K562 (cell line): ENCODE measurements around the gene KHDC1. TPM values are rescaled to one million over a fixed set of nuclear protein-coding genes. Genes with fewer than 3 reads are reported as not detected.

Experiments
- ATAC-seq: fragments of 200-7000 bp; cut with Tn5 transposase; 3 replicates; pipeline ENCODE4 v1.9.1; 2020; ENCODE audit warnings: moderate library complexity
- BruUV-seq: library from RNA; stranded (reverse); fragments of 400-500 nt; replicated peaks from 2 replicates; lab custom pipeline; 2021; lab: Mats Ljungman, UMichigan
- CTCF ChIA-PET: fragments of 300-600 bp; formaldehyde crosslinking; extraction: SDS; loops from one replicate; lab custom pipeline; 2021; ENCODE audit warnings: low intra/inter-chr PET ratio; lab: Yijun Ruan, JAX
- POLR2A ChIA-PET: fragments of 300-600, 350-650 bp; sonication (Branson Sonifier 250); formaldehyde crosslinking; extraction: SDS; loops from one replicate; lab custom pipeline; 2021; ENCODE audit warnings: antibody characterized with exemption, inconsistent platforms; lab: Yijun Ruan, JAX
- DNase-seq, 4 experiments: peaks; one replicate each; pipeline versions ENCODE4 v3.0.0 to v3.0.0-alpha.2; 2011 to 2018; ENCODE audit warnings: low spot score in 3 of 4, mixed read lengths in 3 of 4; ENCODE audit errors: extremely low read depth in 1 of 4
- FAIRE-seq: peaks from 2 replicates; lab custom pipeline; 2011; peaks lifted over from hg19 to GRCh38; lab: Jason Lieb, UNC
- H2AFZ ChIP-seq: 2 replicates; pipeline ENCODE4 v1.6.0; 2011; ENCODE audit warnings: low read depth, low read length, control low read depth, inconsistent platforms
- H3K27ac ChIP-seq: fragments of 200-600 bp; 3 replicates; pipeline ENCODE4 v1.8.0; 2011; ENCODE audit warnings: low read depth, mild to moderate bottlenecking, control low read depth, inconsistent platforms, low read length, moderate library complexity, mixed read lengths; ENCODE audit errors: extremely low read depth
- H3K27me3 ChIP-seq, 2 experiments: fragments of 300-600 bp in 1 of 2; 2 replicates in 1 of 2; 3 replicates in 1 of 2; pipeline versions ENCODE4 v1.6.0 to v1.8.0; 2011; ENCODE audit warnings: inconsistent platforms in 2 of 2, low read length in 2 of 2, mild to moderate bottlenecking in 1 of 2, mixed read lengths in 1 of 2, moderate library complexity in 1 of 2; ENCODE audit not compliant: control insufficient read depth in 2 of 2, insufficient read depth in 2 of 2
- H3K36me3 ChIP-seq: fragments of 300-600 bp; 3 replicates; pipeline ENCODE4 v1.8.0; 2011; ENCODE audit warnings: mild to moderate bottlenecking, low read length, inconsistent platforms; ENCODE audit not compliant: control insufficient read depth, insufficient read depth
- H3K4me1 ChIP-seq, 2 experiments: fragments of 200-600 bp in 1 of 2; replicated peaks in 1 of 2; 2 replicates in 1 of 2; 3 replicates in 1 of 2; pipeline versions ENCODE4 v1.5.1 to v1.8.0; 2011; ENCODE audit warnings: inconsistent platforms in 2 of 2, low read length in 2 of 2, mild to moderate bottlenecking in 1 of 2, mixed read lengths in 1 of 2, moderate library complexity in 1 of 2; ENCODE audit not compliant: control insufficient read depth in 2 of 2, insufficient read depth in 2 of 2
- H3K4me2 ChIP-seq: 2 replicates; pipeline ENCODE4 v1.6.1; 2011; ENCODE audit warnings: low read length, control low read depth, inconsistent platforms, mixed read lengths; ENCODE audit not compliant: insufficient read depth
- H3K4me3 ChIP-seq: fragments of 200-600 bp; sonication (generic), shearing (Covaris generic); 2 replicates; pipeline ENCODE4 v1.5.1; 2016; ENCODE audit warnings: control low read depth, inconsistent platforms
- H3K79me2 ChIP-seq: fragments of 200-600 bp; 3 replicates; pipeline ENCODE4 v1.8.0; 2011; ENCODE audit warnings: low read length, inconsistent platforms; ENCODE audit not compliant: control insufficient read depth, insufficient read depth
- H3K9ac ChIP-seq, 2 experiments: 2 replicates each; pipeline versions ENCODE4 v1.6.0 to v1.6.1; 2011; ENCODE audit warnings: low read depth in 2 of 2, low read length in 2 of 2, control low read depth in 1 of 2, inconsistent platforms in 1 of 2, mild to moderate bottlenecking in 1 of 2, mixed read lengths in 1 of 2; ENCODE audit not compliant: insufficient read depth in 1 of 2
- H3K9me1 ChIP-seq: one replicate; pipeline ENCODE4 v1.6.0; 2011; ENCODE audit warnings: inconsistent platforms, mild to moderate bottlenecking, low read length, moderate library complexity; ENCODE audit not compliant: control insufficient read depth, insufficient read depth
- H3K9me3 ChIP-seq: replicated peaks from 2 replicates; pipeline ENCODE4 v1.5.1; 2011; ENCODE audit warnings: low read depth, low read length, inconsistent platforms; ENCODE audit not compliant: control insufficient read depth, insufficient read depth
- H4K20me1 ChIP-seq: replicated peaks from 2 replicates; pipeline ENCODE4 v1.6.1; 2011; ENCODE audit warnings: low read length, inconsistent platforms, mixed read lengths; ENCODE audit not compliant: control insufficient read depth, insufficient read depth
- CHAMP1 ChIP-seq: fragments of 450-650 bp; IDR thresholded peaks from 2 replicates; pipeline ENCODE4 v1.6.1; 2016; ENCODE audit warnings: mild to moderate bottlenecking
- COPS2 ChIP-seq: fragments of 450-650 bp; conservative IDR thresholded peaks from 2 replicates; pipeline ENCODE4 v1.6.1; 2016; ENCODE audit warnings: mild to moderate bottlenecking, moderate library complexity
- DLX4 ChIP-seq: fragments of 250-450 bp; sonication (Bioruptor Pico); IDR thresholded peaks from 2 replicates; pipeline ENCODE4 v1.6.1; 2021; ENCODE audit warnings: mild to moderate bottlenecking
- DNMT1 ChIP-seq: fragments of 450-650 bp; IDR thresholded peaks from 2 replicates; pipeline ENCODE4 v1.6.1; 2016; ENCODE audit warnings: antibody characterized with exemption, mild to moderate bottlenecking
- E2F1 ChIP-seq: sonication (generic); formaldehyde crosslinking; IDR thresholded peaks from 2 replicates; pipeline ENCODE4 v1.8.1; 2023; ENCODE audit warnings: mild to moderate bottlenecking, missing genetic modification reagents, moderate library complexity
- MIER1 ChIP-seq: fragments of 450-650 bp; IDR thresholded peaks from 2 replicates; pipeline ENCODE4 v1.6.1; 2016; ENCODE audit warnings: antibody characterized with exemption, mild to moderate bottlenecking, low read depth
- MLX ChIP-seq, 2 experiments: fragments of 450-650 bp in 1 of 2; sonication (generic) in 1 of 2; formaldehyde crosslinking; conservative IDR thresholded peaks; 2 replicates each; pipeline versions ENCODE4 v1.4.0 to v1.8.1; 2020 to 2022; ENCODE audit warnings: mild to moderate bottlenecking in 1 of 2, missing genetic modification reagents in 1 of 2
- SMAD3 ChIP-seq: fragments of 450-650 bp; formaldehyde crosslinking; conservative IDR thresholded peaks from 2 replicates; pipeline ENCODE4 v1.4.0; 2020; ENCODE audit warnings: mild to moderate bottlenecking
- SP1 ChIP-seq: sonication (generic); formaldehyde crosslinking; IDR thresholded peaks from 2 replicates; pipeline ENCODE4 v1.8.1; 2022; ENCODE audit warnings: mild to moderate bottlenecking, missing genetic modification reagents
- WGBS: fragments of 100-300 bp; shearing (Covaris generic); methylation state at CpG from one replicate; pipeline ENCODE4 v1.1.6; 2016; ENCODE audit warnings: low coverage, mixed read lengths; ENCODE audit not compliant: insufficient coverage; ENCODE audit errors: missing lambda C conversion rate; 5-methylcytosine and 5-hydroxymethylcytosine counted together
- in situ Hi-C: fragments of 300-500 bp; cut with MboI; formaldehyde crosslinking; loops from 4 replicates; pipeline ENCODE4 v1.15.0; 2018; ENCODE audit warnings: inconsistent platforms, mixed read lengths
- intact Hi-C: fragments of 100-400 bp; cut with micrococcal nuclease; formaldehyde crosslinking; loops from 2 replicates; pipeline ENCODE4 v1.14.2; 2022
- polyA plus RNA-seq, 8 experiments: library from polyadenylated mRNA; depleted of rRNA in 4 of 8; stranded (reverse) in 5 of 8; unstranded in 3 of 8; fragments of >200 nt; fragmentation: Nextera tagmentation in 2 of 8; fragmentation: Illumina TruSeq in 1 of 8; extraction: Ambion mirVana in 2 of 8; extraction: Trizol in 1 of 8; gene quantifications; 2 replicates each; pipeline versions ENCODE4 v1.2.1 to v1.2.3, GENCODE V29; 2011 to 2014; ENCODE audit warnings: inconsistent platforms in 1 of 8, missing spikeins in 1 of 8
- total RNA-seq, 7 experiments: library from RNA; depleted of rRNA in 6 of 7; stranded (reverse); fragments of >200 nt in 6 of 7; fragmentation: Illumina TruSeq in 2 of 7; extraction: Trizol in 2 of 7; gene quantifications; 2 replicates each; pipeline versions ENCODE4 v1.2.1 to v1.2.3, GENCODE V29; 2011 to 2021; ENCODE audit warnings: low replicate concordance in 1 of 7

Gene KHDC1
- total and polyA plus RNA-seq, 9 of the 15 experiments (the other 6 are each of a cell fraction or from before 2014, with no cell fraction given) = 2.5 to 19.5 (median 8.0) TPM

GRCh38 chr6:73293331-73293730 is 30.3 kb upstream of the KHDC1 start:
- no peak overlapping the region for H3K4me3 ChIP-seq
- no peaks in the 10 kb centered on the region for H4K20me1 ChIP-seq
- FAIRE-seq = peak; percentile 29
- WGBS = 88% methylated on average over 3 of the region's 3 CpGs
- no peak overlapping the region for H3K4me2 ChIP-seq
- no peak for ATAC-seq
- H3K4me1 ChIP-seq = no peaks in the 10 kb centered on the region
- no peak overlapping the region for H3K9ac ChIP-seq
- no peaks in the 10 kb centered on the region for H3K9me1 ChIP-seq
- no peak overlapping the region for H2AFZ ChIP-seq
- H3K27ac ChIP-seq = no peak overlapping the region
- no peaks in the 10 kb centered on the region for H3K27me3 ChIP-seq
- TF ChIP-seq DNMT1 (no peak), COPS2 (no peak), SP1 (no peak), SMAD3 (CRISPR knock-in tag) (no peak), MIER1 (no peak)
- no peak for DNase-seq
- CTCF ChIA-PET = no interaction called here
- in situ Hi-C loops (no loop called here), intact Hi-C loops (no loop called here)
- H3K79me2 ChIP-seq = no peaks in the 10 kb centered on the region
- H3K9me3 ChIP-seq = no peaks in the 10 kb centered on the region
- POLR2A ChIA-PET = interaction anchor here (1.1 to 1.2 kb wide), 2 partner anchors 10 to 12 kb away, joined by 3 read pairs; no protein-coding TSS in a partner anchor
- BruUV-seq = no TSS peak
- peaks cover 33% of the 10 kb centered on the region; the same call in 1 of the 3 replicates for H3K36me3 ChIP-seq

GRCh38 chr6:73290435-73290834 is 27.4 kb upstream of the KHDC1 start:
- POLR2A ChIA-PET = interaction anchor here (1.0 kb wide), 1 partner anchor 16 kb away, joined by 3 read pairs; no protein-coding TSS in a partner anchor
- intact Hi-C loops = no loop called here
- in situ Hi-C loops = no loop called here
- FAIRE-seq (no peak), ATAC-seq (no peak), DNase-seq (no peak)
- H3K79me2 ChIP-seq = no peaks in the 10 kb centered on the region
- H3K27me3 ChIP-seq = no peaks in the 10 kb centered on the region
- no peak overlapping the region for H3K9ac ChIP-seq
- peaks cover 4% of the 10 kb centered on the region for H4K20me1 ChIP-seq
- no peak overlapping the region for H3K27ac ChIP-seq
- H3K4me3 ChIP-seq = no peak overlapping the region
- no peak overlapping the region for H3K4me2 ChIP-seq
- H3K9me1 ChIP-seq = no peaks in the 10 kb centered on the region
- no peaks in the 10 kb centered on the region for H3K9me3 ChIP-seq
- BruUV-seq = no TSS peak
- H3K36me3 ChIP-seq = peaks cover 33% of the 10 kb centered on the region; the same call in 1 of the 3 replicates
- no peak overlapping the region for H2AFZ ChIP-seq
- CTCF ChIA-PET = no interaction called here
- peaks cover 0 to 6% of the 10 kb centered on the region in 2 experiments; a peak in 3 of 5 replicates for H3K4me1 ChIP-seq
- TF ChIP-seq MLX (CRISPR knock-in tag; conservative IDR thresholded peaks at IDR 0.05) = no peak
- TF ChIP-seq E2F1 = no peak
- no peak for TF ChIP-seq DLX4
- TF ChIP-seq CHAMP1 = no peak
